T47D (cell line): Measurements from ENCODE around the gene CAPN9.
"Not testable (repeated sequence)": the region's sequence is repeated elsewhere in the genome, so short reads cannot be mapped to it uniquely, and the experiment has no call there.

Experiments used
- DNase-seq, 2 experiments: peaks; one replicate each; pipeline versions ENCODE4 v3.0.0 to v3.0.0-alpha.2; 2011 to 2012; ENCODE audit warnings: low read depth in 1 of 2, low spot score in 1 of 2
- JUND ChIP-seq: IDR thresholded peaks from 2 replicates; pipeline ENCODE4 v1.6.1; 2012; ENCODE audit warnings: low read depth
- in situ Hi-C: cut with HindIII; loops from 2 replicates; pipeline ENCODE4 v1.10.0; 2016; ENCODE audit warnings: low sequenced_read_pairs, low pct_unique_long_range_greater_than_20kb

CAPN9 gene

DNA sequence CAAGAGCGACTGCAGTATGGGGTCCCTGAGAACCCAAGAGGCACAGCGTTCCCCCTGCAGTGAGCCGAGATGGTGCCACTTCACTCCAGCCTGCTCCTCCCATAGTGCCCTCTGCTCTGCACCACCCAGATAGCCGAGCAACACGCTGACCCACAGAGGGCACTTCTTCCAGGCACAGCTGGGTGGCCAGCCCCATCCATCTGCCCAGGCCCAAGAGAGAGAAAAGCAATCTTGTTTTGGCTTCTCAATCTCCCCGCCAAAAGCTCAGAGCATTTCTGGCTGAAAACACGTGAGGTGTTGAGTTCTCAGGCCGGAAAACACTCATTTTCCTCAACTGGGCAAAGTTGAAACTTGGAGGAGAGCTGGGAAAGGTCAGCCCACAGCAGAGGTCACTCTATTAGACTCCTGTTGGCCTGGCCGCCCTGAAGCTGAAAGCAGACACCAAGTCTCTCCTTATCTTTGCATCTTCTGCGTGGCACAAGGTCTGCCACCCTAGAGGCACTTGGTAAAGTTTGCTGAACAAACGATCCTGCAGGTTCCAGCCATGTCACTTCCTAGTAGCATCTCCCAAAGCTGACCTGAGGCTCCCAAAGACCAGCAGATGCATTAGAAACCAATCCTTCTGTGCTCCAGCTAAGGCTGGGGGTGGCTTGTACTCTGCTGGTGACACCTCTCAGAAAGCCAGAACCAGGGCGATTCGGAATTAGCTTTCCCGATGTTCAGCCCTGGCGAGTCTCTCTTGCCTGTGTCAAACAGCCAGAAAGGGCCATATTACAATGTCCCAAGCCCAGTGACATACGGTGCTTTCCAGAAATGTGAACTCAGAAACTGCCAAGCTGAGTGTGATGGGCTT is 10.9 kb downstream of the CAPN9 start:
- DNase-seq, result peak in 1 of 2 experiments; percentile 87

DNA sequence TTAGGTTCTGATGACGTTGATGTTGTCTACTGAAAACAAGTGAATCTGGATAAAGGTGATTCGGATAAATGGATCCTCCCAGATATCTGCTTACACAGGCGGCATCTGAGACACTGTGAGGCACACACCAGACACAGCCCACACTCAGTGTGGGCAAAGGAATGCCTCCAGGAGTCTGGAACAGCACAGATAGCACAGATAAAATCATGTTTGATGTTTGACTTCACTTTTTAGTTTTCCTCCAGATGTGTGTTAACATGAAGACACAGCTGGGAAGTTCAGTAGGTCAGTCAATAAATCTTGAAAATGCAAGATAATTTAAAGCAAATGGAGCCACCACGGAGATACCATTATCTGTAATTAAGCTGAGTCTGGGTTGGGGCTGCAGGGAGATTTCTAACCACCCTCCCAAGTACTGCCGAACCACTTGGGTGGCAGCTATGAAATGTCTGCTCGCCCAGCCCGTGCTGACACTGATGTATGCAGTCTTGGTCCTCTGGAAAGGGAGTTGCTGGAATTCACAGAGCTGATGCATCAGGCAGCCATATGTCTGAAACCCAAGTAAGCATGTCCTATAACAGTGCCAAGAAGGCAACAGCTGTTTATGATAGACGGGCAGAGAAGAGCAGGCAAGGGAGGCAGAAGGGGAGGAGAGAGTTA is 11.7 kb downstream of the CAPN9 start:
- no peak for TF ChIP-seq JUND
- in situ Hi-C loops, result no loop called here
- no peak for DNase-seq

More for the DNA sequence above, 10.9 kb downstream of the CAPN9 start:
- no peak for TF ChIP-seq JUND
- in situ Hi-C loops, result no loop called here

DNA sequence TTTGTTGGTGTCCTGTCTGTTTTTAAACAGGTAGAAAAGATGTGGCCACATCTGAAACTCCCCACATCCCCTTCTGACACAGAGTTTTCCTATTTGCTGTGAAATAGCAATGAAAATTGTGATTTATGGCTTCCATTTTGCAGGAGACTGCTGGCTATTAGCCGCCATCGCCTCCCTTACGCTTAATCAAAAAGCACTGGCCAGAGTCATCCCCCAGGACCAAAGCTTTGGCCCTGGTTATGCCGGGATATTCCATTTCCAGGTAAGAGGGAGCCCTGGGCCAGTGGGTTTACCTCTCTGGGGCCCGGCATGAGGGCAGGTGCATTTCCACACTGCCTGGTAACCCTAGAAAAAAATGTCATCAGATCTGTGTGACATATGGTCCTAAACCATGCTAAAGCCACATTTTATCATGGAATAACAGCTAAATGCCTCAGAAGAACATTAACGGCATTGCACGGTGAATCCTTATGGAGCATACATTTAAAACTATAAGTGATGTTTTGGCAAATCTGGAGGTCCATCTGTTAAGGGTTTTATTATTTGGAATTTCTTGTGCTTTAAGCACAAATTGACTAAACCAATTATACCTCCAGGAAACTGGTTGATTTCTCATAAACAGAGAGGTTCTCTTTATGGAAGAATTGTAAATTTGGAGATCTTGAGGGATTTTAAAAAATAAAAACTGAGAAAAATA is 12.3 kb downstream of the CAPN9 start:
- in situ Hi-C loops, result no loop called here
- no peak for TF ChIP-seq JUND
- DNase-seq, result no peak

DNA sequence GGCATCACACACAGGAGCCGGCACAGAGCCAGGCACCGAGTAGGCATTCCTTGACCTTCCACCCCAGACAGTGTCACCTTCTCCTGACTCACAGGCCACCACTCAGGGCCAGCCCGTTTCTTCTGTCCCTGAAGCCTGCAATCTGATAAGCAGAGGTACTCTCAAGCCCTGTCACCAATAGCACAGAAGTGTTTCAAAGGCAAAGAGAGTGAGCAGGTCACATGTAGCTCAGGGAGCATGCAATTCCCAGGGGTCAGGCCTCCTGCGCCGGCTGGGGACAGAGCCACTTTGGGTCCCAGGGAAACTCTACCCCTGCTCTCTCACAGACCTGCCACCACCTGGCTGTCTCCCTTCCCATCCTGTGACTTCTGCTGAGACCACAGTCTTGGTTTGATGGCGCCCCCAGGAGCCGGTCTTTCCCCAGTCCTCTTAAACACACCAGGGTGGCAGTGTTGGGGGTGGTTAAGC is 13.2 kb downstream of the CAPN9 start:
- no peak for TF ChIP-seq JUND
- peak in 1 of 2 experiments; percentile 74 for DNase-seq
- in situ Hi-C loops, result no loop called here

DNA sequence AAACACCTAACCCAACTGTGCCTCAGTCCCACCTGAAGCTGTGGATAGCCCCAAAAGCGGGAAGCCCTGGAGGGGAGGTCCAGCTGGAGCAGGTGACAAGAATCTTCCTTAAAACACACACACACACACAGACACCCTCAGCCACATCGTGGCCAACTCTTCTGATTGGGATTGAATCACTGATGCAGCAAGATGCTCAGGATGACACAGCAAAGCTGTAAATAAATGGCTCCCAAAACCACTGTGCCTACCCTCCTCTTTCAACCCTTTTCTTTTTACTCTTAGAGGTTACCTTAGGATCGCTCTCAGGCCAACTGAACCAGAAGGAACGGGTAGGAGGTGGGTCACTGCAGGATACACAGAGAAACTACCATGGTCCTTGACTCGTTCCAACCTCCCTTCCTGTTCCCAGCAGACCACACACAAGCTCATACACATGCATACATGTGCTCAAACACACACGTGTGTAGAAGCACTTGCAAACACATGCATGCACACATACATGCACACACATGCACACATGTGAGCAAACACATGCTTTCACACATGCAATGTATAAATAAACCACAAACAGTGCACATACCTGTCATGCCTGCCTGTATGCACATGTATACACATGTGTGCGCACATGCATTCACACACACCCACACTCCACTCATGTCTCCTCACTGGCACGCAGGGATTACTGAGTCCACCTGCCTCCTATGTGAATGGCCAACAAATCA is 14.4 kb downstream of the CAPN9 start:
- DNase-seq, result no peak
- no peak for TF ChIP-seq JUND
- in situ Hi-C loops, result no loop called here

DNA sequence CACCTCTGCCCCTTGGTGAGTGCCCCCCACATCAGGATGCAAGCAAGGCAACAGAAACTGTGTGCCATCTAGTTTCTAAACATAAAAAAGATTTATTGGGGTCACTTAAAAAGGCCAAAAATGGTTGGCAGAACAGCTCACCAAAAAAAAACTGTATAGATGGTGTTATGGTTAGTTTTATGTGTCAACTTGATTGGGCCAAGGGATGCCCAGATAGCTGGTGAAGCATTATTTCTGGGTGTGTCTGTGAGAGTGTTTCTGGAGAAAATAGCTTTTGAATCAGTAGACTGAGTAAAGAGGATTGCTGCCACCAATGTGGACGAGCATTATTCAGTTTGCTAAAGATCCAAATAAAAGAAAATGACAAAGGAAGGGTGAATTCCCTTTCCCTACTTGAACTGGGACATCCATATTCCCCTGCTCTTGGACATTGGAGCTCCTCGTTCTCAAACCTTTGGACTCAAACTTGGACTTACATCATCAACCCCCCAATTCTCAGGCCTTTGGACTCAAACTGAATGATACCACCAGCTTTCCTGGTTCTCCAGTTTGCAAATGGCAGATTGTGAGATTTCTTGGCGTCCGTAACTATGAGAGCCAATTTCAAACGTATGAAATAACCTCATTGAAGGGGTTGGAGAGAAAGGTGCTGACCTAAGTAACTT is 16.9 kb downstream of the CAPN9 start:
- no peak for DNase-seq
- no peak for TF ChIP-seq JUND
- in situ Hi-C loops, result no loop called here

DNA sequence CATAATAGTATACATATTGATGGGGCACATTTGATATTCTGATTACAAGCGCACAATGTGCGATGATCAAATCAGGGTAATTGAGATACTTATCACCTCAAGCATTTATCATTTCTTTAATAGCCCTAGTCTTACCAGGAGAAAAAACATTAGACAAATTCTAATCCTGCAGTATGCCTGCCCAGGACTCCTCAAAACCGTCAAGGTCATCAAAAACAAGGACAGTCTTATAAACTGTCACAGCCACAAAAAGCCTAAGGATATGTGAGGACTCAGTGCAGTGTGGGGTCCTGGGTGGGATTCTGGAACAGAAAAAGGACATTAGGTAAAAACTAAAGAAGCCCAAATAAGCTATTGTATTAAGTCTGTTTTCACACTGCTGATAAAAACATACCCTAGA is 19.1 kb downstream of the CAPN9 start:
- no peak for TF ChIP-seq JUND
- in situ Hi-C loops, result no loop called here
- DNase-seq, result no peak

DNA sequence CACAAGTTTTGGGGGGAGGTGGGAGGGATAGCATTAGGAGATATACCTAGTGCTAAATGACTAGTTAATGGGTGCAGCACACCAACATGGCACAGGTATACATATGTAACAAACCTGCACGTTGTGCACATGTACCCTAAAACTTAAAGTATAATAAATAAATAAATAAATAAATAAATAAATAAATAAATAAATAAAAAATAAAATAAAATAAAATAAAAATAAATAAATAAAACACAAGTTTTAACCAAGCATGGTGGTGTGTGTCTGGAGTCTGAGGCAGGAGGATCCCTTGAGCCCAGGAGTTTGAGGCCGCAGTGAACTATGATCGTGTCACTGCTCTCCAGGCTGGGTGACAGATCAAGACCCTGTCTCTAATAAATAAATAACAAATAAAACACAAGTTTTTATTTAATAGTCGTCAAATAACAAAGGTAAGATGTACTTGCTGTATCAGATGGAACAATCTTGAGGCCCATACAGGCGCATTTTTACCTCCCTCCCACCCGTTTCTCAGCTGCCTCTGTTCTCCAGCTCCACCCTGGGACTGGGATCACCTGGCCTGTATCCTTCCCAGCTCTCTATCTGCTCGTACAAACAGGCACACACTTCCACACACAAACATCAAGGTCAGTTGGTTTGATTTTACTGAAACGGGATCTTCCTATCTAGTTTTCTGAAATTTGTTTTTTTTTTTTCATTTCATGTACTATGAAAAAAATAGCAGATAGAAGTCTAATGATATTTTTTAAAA is 20.8 kb downstream of the CAPN9 start:
- DNase-seq, in situ Hi-C loops: not testable (repeated sequence)

DNA sequence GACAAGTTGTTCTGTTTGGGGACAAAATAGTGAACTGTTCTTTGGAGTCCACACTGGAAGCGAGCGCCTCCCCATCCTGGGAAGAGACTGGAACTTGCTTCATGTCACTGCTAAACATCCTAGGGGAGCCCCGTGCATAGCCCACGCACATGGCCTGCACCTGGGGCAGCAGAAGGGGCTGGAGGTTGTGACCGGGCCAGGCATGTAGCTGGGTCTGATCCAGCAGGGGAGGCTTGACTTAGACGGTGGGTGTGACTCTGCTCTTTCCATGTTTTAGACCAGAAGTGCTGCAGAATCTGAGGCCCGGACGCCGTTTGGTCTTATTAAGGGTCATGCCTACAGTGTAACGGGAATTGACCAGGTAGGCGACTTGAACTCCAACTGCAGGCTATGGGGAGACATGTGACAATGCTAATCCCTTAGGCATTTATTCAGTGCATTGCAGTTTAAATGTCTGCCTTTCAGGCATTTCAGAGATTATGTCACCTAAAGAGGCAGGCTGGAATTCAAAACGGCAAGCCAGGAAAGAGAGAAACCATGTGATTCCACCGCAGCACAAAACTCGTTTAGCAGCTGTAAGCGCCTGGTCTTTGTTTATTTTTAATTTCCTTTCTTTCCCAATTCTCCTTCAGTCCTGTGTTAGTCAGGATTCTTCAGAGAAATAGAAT is 21.8 kb downstream of the CAPN9 start:
- no peak for TF ChIP-seq JUND
- in situ Hi-C loops, result no loop called here
- DNase-seq, result peak; percentile 75 to 90

DNA sequence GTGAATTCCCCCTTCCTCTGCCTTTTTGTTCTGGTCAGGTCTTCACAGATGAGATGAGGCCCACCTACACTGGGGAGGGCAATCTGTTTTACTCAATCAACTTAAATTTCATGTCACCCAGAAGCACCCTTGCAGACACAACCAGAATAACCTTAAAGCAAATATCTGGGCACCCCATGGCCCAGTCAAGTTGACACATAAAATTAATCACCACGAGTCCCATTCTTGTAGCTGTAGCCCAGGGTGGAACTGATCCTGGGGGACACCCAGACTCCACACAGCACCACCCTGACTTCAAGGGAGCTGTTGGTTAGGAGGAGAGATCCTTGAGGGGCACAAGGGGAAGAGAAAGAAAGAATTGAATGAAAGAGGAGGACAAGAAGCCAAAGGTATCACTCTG is 23.1 kb downstream of the CAPN9 start:
- DNase-seq, result no peak
- in situ Hi-C loops, result no loop called here
- TF ChIP-seq JUND, result no peak
